SK-N-MC (cell line): Measurements from ENCODE around the gene ZNF394.

Source experiments
- DNase-seq: peaks from one replicate; pipeline ENCODE4 v3.0.0-alpha.2; 2011; ENCODE audit warnings: low read depth, low spot score
- H3K27ac ChIP-seq: fragments of 200-600 bp; sonication (generic); 2 replicates; pipeline ENCODE4 v1.5.1; 2016; ENCODE audit warnings: mixed run types
- H3K36me3 ChIP-seq: fragments of 200-600 bp; sonication (generic); 2 replicates; pipeline ENCODE4 v1.6.1; 2017; ENCODE audit warnings: antibody characterized with exemption, low read length, mixed read lengths; ENCODE audit not compliant: insufficient read depth
- H3K4me3 ChIP-seq: fragments of 200-600 bp; sonication (generic); 2 replicates; pipeline ENCODE4 v1.5.1; 2016
- H3K9ac ChIP-seq: fragments of 200-600 bp; sonication (generic); 2 replicates; pipeline ENCODE4 v1.8.0; 2017; ENCODE audit warnings: mixed run types, mixed read lengths; ENCODE audit not compliant: insufficient read length
- H3K9me3 ChIP-seq: fragments of 200-600 bp; sonication (generic); 2 replicates; pipeline ENCODE4 v1.6.1; 2017; ENCODE audit warnings: low read depth, mild to moderate bottlenecking, antibody characterized with exemption, low read length, moderate library complexity, mixed read lengths
- EZH2 ChIP-seq: fragments of 200-600 bp; sonication (generic); IDR thresholded peaks from one replicate; pipeline ENCODE4 v1.6.1; 2017; ENCODE audit warnings: antibody characterized with exemption
- FOXP2 ChIP-seq: optimal IDR thresholded peaks from 2 replicates; pipeline ENCODE3; 2011; ENCODE audit warnings: mild to moderate bottlenecking, moderate library complexity; ENCODE audit not compliant: insufficient read depth; ENCODE audit errors: extremely low read length, control extremely low read depth
- POLR2AphosphoS5 ChIP-seq: IDR thresholded peaks from 2 replicates; pipeline ENCODE4 v1.6.1; 2012; ENCODE audit warnings: mild to moderate bottlenecking, low read depth, low read length, borderline replicate concordance

The ZNF394 gene

DNA sequence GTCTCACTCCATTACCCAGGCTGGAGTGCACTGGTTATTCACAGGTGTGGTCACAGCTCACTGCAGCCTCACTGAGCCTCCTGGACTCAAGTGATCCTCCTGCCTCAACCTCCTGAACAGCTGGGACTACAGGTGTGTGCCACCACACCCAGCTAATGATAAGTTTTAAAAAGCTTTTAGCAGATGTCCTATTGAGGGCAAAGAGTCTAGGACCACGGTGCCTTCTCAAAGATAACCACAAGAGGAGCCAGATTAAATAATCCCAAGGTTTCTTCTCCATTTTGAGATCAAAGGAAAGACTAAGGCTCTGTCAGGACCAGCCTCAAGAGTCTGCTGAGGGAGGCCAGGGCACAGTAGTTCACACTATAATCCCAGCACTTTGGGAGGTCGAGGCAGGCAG, 38.9 kb downstream of the ZNF394 start:
- no peak for TF ChIP-seq EZH2
- TF ChIP-seq POLR2AphosphoS5 = no peak
- TF ChIP-seq FOXP2 = no peak
- H3K36me3 ChIP-seq = peaks cover 67% of the 10 kb centered on the region

DNA sequence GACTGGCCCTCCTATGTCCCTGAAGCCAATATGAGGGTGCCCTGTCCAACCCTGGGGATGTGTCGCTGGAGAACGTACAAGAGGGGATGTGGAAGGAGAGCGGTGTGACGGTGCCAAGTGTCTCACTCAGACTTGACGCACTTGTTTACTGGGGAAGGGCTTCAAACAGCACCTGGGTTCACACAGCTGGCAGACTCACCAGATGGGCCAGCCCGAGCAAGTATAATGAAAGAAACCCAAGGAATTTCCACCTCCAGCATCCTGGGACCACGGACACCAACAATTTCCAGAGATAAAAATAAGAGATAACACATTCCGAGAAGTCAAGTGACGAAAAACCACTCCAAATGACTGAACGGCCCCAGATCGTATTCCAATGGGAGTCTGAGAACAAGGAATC, 39.4 kb downstream of the ZNF394 start:
- no peak for DNase-seq
- H3K9me3 ChIP-seq = no peaks in the 10 kb centered on the region
- H3K36me3 ChIP-seq = peaks cover 73% of the 10 kb centered on the region
- no peak overlapping the region for H3K27ac ChIP-seq
- TF ChIP-seq FOXP2 = no peak
- TF ChIP-seq EZH2 = no peak
- no peak for TF ChIP-seq POLR2AphosphoS5
- no peak overlapping the region for H3K9ac ChIP-seq
- H3K4me3 ChIP-seq = no peak overlapping the region

More for the DNA sequence above, 38.9 kb downstream of the ZNF394 start:
- H3K4me3 ChIP-seq = no peak overlapping the region
- no peak for DNase-seq
- H3K9ac ChIP-seq = no peak overlapping the region
- no peaks in the 10 kb centered on the region for H3K9me3 ChIP-seq
- H3K27ac ChIP-seq = no peak overlapping the region

DNA sequence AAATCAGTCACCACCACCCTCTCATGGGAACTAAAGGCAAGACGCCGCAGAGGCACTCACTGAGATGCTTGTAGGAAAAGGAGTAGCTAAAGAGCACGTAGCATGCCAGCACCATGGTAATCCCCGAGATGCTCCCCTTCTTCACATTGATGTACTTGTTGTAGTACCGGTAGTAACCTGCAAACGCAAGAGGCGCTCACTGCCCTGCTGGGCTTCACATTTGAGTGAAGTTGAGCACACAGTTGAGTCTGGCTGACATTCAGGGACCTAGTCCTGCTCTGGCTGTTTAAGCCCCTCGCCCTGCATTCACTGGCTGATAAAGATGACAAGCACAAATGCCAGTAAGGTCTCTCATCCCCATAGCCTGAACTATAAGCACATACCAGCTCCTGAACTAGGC, 41.0 kb downstream of the ZNF394 start:
- Histone ChIP-seq H3K9me3 (no peaks in the 10 kb centered on the region), H3K36me3 (peaks cover 76% of the 10 kb centered on the region), H3K9ac (no peak overlapping the region), H3K27ac (no peak overlapping the region), H3K4me3 (no peak overlapping the region)
- no peak for TF ChIP-seq POLR2AphosphoS5
- no peak for TF ChIP-seq EZH2
- TF ChIP-seq FOXP2 = no peak
- DNase-seq = no peak

DNA sequence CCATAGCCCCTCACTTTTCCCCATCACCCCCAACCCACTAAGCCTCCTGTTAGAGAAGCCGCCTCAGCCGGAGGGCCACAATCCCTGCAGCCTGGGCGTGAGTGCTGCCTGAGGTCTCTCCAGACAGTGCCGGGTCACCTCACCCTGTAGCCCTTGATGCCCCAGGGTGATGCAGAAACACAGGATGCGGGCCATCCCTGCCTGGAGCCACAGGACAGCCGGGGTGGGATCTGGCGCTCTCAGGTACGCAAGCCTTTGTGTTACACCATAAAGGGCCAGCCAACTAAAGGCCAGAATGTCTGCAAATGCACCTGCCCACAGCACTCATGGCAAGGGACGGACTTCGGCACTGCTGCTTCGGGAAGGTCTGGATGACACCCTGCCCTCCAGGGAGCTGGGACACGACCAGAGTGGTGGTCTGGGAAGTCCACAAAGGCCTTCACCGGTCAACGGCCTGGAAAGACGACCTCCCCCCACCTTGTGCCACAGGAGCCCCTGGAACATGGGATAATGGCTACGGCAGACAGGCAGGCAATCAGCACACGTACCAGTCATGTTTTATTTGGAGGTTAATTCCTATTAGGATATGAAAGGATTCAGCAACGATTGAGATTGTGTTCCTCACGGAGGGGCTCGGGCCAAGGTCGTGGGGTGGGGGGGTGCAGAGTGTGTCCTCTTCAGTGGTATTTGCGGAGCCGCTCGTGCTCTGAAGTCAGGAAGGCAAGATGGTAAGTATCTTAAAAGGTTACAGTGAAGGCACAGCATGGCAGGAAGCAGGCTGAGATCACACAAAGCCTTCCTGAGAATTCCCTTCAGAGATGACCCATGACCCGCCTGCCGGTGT, 42.2 kb downstream of the ZNF394 start:
- peaks cover 73% of the 10 kb centered on the region for H3K36me3 ChIP-seq
- TF ChIP-seq EZH2 = no peak
- 0 out of 2 replicates have a peak, but pooled peaks have one; percentile 51 for TF ChIP-seq POLR2AphosphoS5

DNA sequence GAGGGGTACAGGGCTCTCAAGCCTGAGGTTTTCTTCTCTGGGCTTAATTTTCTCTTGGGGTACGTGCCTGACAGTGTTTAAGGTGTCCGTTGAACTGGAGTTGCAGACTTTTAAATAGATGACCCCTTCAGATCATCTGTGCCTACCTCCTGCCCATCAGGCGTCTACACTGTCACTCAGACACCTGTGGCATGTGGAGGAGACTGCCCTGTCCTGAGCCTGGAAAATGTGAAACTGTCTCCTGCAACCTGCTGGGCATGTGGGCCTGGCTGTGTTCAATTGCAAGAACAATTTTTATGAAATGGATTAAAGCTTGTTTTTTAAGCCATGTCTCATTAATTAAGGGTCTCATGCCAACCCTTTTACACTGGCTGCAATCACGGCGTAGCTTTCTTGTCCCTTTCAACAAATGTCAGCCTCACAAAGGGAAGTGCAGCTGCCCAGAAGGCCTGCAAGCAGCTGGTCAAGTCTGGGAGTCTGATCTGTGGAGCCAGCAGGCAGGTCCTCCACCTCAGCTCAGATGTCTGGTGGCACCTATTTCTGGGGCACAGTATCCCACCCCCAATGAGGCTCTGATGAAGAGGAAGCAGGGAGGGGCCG, 42.9 kb downstream of the ZNF394 start:
- Histone ChIP-seq H3K36me3 (peaks cover 75% of the 10 kb centered on the region), H3K27ac (no peak overlapping the region)
- no peak for TF ChIP-seq EZH2
- TF ChIP-seq FOXP2 = no peak
- no peak for TF ChIP-seq POLR2AphosphoS5

More for the DNA sequence above, 42.2 kb downstream of the ZNF394 start:
- no peaks in the 10 kb centered on the region for H3K9me3 ChIP-seq
- H3K9ac ChIP-seq = no peak overlapping the region
- no peak overlapping the region for H3K27ac ChIP-seq
- H3K4me3 ChIP-seq = no peak overlapping the region
- no peak for DNase-seq

DNA sequence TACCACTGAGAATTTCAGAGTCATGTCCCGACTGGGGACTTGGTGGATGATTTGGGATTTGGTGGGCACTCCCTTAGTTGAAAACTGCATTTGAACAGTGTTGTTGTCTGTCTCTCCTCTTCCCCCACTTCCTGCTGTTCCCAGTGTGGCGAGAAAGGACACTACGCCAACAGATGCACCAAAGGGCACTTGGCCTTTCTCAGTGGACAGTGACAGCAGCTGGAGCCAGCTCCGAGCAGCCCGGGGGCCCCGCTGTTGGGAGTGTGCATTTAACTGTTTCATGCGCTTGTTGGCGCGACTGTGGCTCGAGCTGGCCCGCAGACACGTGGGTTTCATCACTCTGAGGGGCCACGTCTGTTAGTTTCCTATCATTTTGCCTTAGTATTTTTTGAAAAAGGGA, 43.8 kb downstream of the ZNF394 start:
- no peaks in the 10 kb centered on the region for H3K9me3 ChIP-seq
- DNase-seq = no peak
- no peak overlapping the region for H3K9ac ChIP-seq
- peaks cover 76% of the 10 kb centered on the region for H3K36me3 ChIP-seq
- no peak overlapping the region for H3K4me3 ChIP-seq
- TF ChIP-seq POLR2AphosphoS5 (no peak), FOXP2 (no peak), EZH2 (no peak)
- H3K27ac ChIP-seq = no peak overlapping the region

More for the DNA sequence above, 42.9 kb downstream of the ZNF394 start:
- DNase-seq = no peak
- Histone ChIP-seq H3K9ac (no peak overlapping the region), H3K9me3 (no peaks in the 10 kb centered on the region), H3K4me3 (no peak overlapping the region)

DNA sequence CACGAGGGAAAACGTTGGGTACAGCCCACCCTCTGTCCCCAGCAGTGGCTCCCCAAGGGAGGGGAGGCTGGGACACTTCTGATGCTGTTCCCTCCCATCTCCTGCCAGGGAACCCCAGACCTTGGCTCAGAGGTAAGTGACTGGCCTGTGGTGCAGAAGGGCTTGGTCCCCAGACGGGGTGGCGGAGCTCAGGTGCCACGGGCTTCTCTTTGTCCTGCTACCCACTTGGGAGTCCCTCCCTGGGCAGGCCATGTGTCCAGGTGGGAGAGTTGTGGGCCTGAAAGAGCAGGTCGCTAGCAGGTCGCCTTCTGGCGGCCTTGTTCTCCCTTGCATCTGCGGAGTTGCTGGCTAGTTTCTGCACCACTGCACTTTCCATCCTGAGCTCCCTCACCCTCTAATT, 44.2 kb downstream of the ZNF394 start:
- Histone ChIP-seq H3K9me3 (no peaks in the 10 kb centered on the region), H3K4me3 (no peak overlapping the region), H3K9ac (no peak overlapping the region), H3K27ac (no peak overlapping the region), H3K36me3 (peaks cover 76% of the 10 kb centered on the region)
- no peak for DNase-seq
- TF ChIP-seq POLR2AphosphoS5 (no peak), FOXP2 (no peak), EZH2 (no peak)

DNA sequence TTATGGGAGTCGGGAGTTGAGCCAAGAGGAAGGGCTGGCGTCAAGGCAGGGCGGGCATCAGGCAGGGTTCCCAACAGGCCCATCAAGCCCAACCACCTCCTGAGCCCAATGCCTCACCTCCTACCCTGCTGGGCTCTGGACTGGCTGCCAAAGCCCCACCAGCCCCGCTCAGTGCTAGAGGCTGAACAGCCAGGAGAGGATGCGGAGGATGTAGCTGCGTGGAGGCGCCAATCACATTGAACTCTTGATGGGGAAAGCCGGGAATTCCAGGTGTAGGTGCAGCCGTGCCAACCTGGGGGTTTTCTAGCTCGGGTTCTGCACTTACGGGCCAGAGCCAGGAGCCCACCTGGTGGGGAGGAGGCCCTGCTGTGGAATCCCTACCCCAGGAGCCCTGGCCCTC, 47.0 kb downstream of the ZNF394 start:
- Histone ChIP-seq H3K27ac (no peak overlapping the region), H3K9me3 (no peaks in the 10 kb centered on the region), H3K9ac (no peak overlapping the region), H3K4me3 (no peak overlapping the region), H3K36me3 (peaks cover 78% of the 10 kb centered on the region)
- no peak for DNase-seq
- TF ChIP-seq FOXP2 (no peak), EZH2 (no peak), POLR2AphosphoS5 (no peak)
